Epithelial cell of esophagus (primary cell): ENCODE measurements around the gene STAB1.

ENCODE experiments used
- DNase-seq: peaks from one replicate; pipeline ENCODE4 v3.0.0; 2010; ENCODE audit warnings: low read depth
- H3K4me3 ChIP-seq: 2 replicates; pipeline ENCODE4 v1.5.1; 2011; ENCODE audit warnings: mild to moderate bottlenecking, low read length, control low read depth
- CTCF ChIP-seq: IDR thresholded peaks from 2 replicates; pipeline ENCODE4 v1.5.1; 2011; ENCODE audit warnings: low read depth, mild to moderate bottlenecking, low read length, control low read depth, inconsistent platforms; ENCODE audit not compliant: insufficient read depth; ENCODE audit errors: missing control alignments

STAB1 gene

GRCh38 chr3:52539010-52539653 lies 44.0 kb downstream of the STAB1 start:
- DNase-seq, result no peak
- H3K4me3 ChIP-seq, result no peak overlapping the region

GRCh38 chr3:52541050-52541449 lies 45.9 kb downstream of the STAB1 start:
- DNase-seq, result no peak
- no peak overlapping the region for H3K4me3 ChIP-seq
- TF ChIP-seq CTCF, result no peak

More at GRCh38 chr3:52539010-52539653, 44.0 kb downstream of the STAB1 start:
- no peak for TF ChIP-seq CTCF

- TF ChIP-seq CTCF, result no peak
- no peak for DNase-seq
- no peak overlapping the region for H3K4me3 ChIP-seq
Observed at GRCh38 chr3:52544937-52545336, 49.8 kb downstream of the STAB1 start.

- TF ChIP-seq CTCF, result no peak
- H3K4me3 ChIP-seq, result no peak overlapping the region
- no peak for DNase-seq
Observed at GRCh38 chr3:52546111-52546901, 51.2 kb downstream of the STAB1 start.

GRCh38 chr3:52547143-52547542 lies 52.0 kb downstream of the STAB1 start:
- no peak for DNase-seq
- TF ChIP-seq CTCF, result no peak
- no peak overlapping the region for H3K4me3 ChIP-seq

GRCh38 chr3:52551118-52551517 lies 56.0 kb downstream of the STAB1 start:
- DNase-seq, result no peak
- no peak for TF ChIP-seq CTCF
- no peak overlapping the region for H3K4me3 ChIP-seq
